HepG2 (cell line): ENCODE data around the gene PRPF38B. TPM values are rescaled to one million over a fixed set of nuclear protein-coding genes. Genes with fewer than 3 reads are reported as not detected.

Experiments used
- ARID4A ChIP-seq: sonication (generic); formaldehyde crosslinking; IDR thresholded peaks from 2 replicates; pipeline ENCODE4 v1.5.0; 2020; ENCODE audit warnings: mild to moderate bottlenecking, missing genetic modification reagents, borderline replicate concordance
- CEBPB ChIP-seq: IDR thresholded peaks from 2 replicates; pipeline ENCODE4 v1.6.1; 2011; ENCODE audit warnings: low read depth, low read length, improper control_type of control experiment, borderline replicate concordance
- HNF1A ChIP-seq, 2 experiments: sonication (generic) in 1 of 2; formaldehyde crosslinking in 1 of 2; IDR thresholded peaks; 2 replicates each; pipeline versions ENCODE4 v1.4.0 to v1.6.1; 2016 to 2020; ENCODE audit warnings: borderline replicate concordance in 1 of 2, low read depth in 1 of 2, mild to moderate bottlenecking in 1 of 2, missing genetic modification reagents in 1 of 2
- MLXIP ChIP-seq: sonication (generic); formaldehyde crosslinking; IDR thresholded peaks from 2 replicates; pipeline ENCODE4 v1.9.0; 2021; ENCODE audit warnings: missing genetic modification reagents, borderline replicate concordance
- PHF8 ChIP-seq: sonication (generic); formaldehyde crosslinking; IDR thresholded peaks from 2 replicates; pipeline ENCODE4 v1.5.0; 2020; ENCODE audit warnings: missing genetic modification reagents
- PRDM10 ChIP-seq: sonication (generic); formaldehyde crosslinking; IDR thresholded peaks from 2 replicates; pipeline ENCODE4 v1.4.0; 2020; ENCODE audit warnings: low read depth, missing genetic modification reagents
- SIX1 ChIP-seq: sonication (generic); formaldehyde crosslinking; IDR thresholded peaks from 2 replicates; pipeline ENCODE4 v1.4.0; 2020; ENCODE audit warnings: missing genetic modification reagents, borderline replicate concordance
- ZBTB39 ChIP-seq: sonication (generic); formaldehyde crosslinking; IDR thresholded peaks from 2 replicates; pipeline ENCODE4 v1.5.0; 2020; ENCODE audit warnings: missing genetic modification reagents
- polyA plus RNA-seq, 8 experiments: library from polyadenylated mRNA; depleted of rRNA in 3 of 8; stranded (reverse) in 7 of 8; unstranded in 1 of 8; fragments of >200 nt; fragmentation: Illumina TruSeq in 4 of 8; extraction: Trizol in 4 of 8; gene quantifications; 2 replicates each; pipeline versions ENCODE4 v1.2.1 to v1.2.3, GENCODE V29; 2011 to 2016; ENCODE audit warnings: low read depth in 4 of 8, missing spikeins in 1 of 8, mixed read lengths in 1 of 8; ENCODE audit not compliant: insufficient read depth in 1 of 8
- total RNA-seq, 5 experiments: library from RNA; depleted of rRNA; stranded (reverse); fragments of >200 nt; fragmentation: Illumina TruSeq; extraction: Trizol; gene quantifications; 2 replicates each; pipeline ENCODE4 v1.2.3, GENCODE V29; 2016; ENCODE audit warnings: low read depth in 1 of 5

The PRPF38B gene
- total and polyA plus RNA-seq, 2 of the 13 experiments (the other 11 are each of a cell fraction or from before 2014, with no cell fraction given) = 25.7 to 29.7 TPM

- TF ChIP-seq MLXIP (CRISPR knock-in tag) (no peak), ZBTB39 (CRISPR knock-in tag) (0 out of 2 replicates have a peak, but pooled peaks have one; percentile 42), PRDM10 (CRISPR knock-in tag) (no peak), HNF1A (IDR thresholded peaks at IDR 0.05; ENCODE audit: low read depth) (no peak), HNF1A (CRISPR knock-in tag; IDR thresholded peaks at IDR 0.05; ENCODE audit: borderline replicate concordance) (peak; percentile 84; the same call in 1 of the 2 replicates), ARID4A (CRISPR knock-in tag) (peak; percentile 93), CEBPB (no peak), PHF8 (peak; percentile 93), SIX1 (CRISPR knock-in tag) (no peak)
Measured at GRCh38 chr1:108691942-108692723, at the start of gene PRPF38B (continued).
